LNCAP (cell line): Measurements from ENCODE around the gene YLPM1.
A peak's percentile ranks its signal among the peaks of the same experiment; 100 is the strongest.

Experiments
- CTCF ChIP-seq: fragments of 450-650 bp; IDR thresholded peaks from 2 replicates; pipeline ENCODE4 v1.5.1; 2017; ENCODE audit warnings: mild to moderate bottlenecking

The YLPM1 gene

GRCh38 chr14:74762917-74763802 is at the start of gene YLPM1:
TSS of gene YLPM1 (plus strand) at chr14:74763316. CDS start at chr14:74763490, 174 bp downstream.
- TF ChIP-seq CTCF, result peak; percentile 61

GRCh38 chr14:74713395-74713735 is 49.8 kb upstream of the YLPM1 start:
- no peak for TF ChIP-seq CTCF

GRCh38 chr14:74720526-74720925 is 42.6 kb upstream of the YLPM1 start:
- no peak for TF ChIP-seq CTCF

- TF ChIP-seq CTCF, result no peak
Observed at GRCh38 chr14:74723134-74723533, 40.0 kb upstream of the YLPM1 start.

- no peak for TF ChIP-seq CTCF
Observed at GRCh38 chr14:74732387-74732786, 30.7 kb upstream of the YLPM1 start.

- no peak for TF ChIP-seq CTCF
Observed at GRCh38 chr14:74733221-74733620, 29.9 kb upstream of the YLPM1 start.

- no peak for TF ChIP-seq CTCF
Observed at GRCh38 chr14:74735125-74735524, 28.0 kb upstream of the YLPM1 start.
